SK-N-SH treated with all-trans-retinoic acid at 6 μM for 48 hours (cell line): ENCODE results near the gene PLPP1.

Experiments
- ATAC-seq: fragments of 200-7000 bp; cut with Tn5 transposase; 3 replicates; pipeline ENCODE4 v1.9.1; 2020; ENCODE audit warnings: mild to moderate bottlenecking, moderate library complexity
- ARNTL ChIP-seq: fragments of 450-650 bp; formaldehyde crosslinking; IDR thresholded peaks from 2 replicates; pipeline ENCODE4 v1.5.0; 2020; ENCODE audit warnings: low read depth, mild to moderate bottlenecking, moderate library complexity, borderline replicate concordance
- CSDC2 ChIP-seq: fragments of 250-450 bp; sonication (Bioruptor Pico); IDR thresholded peaks from 2 replicates; pipeline ENCODE4 v1.5.0; 2020; ENCODE audit warnings: mild to moderate bottlenecking, moderate library complexity
- CSRNP3 ChIP-seq: fragments of 250-450 bp; sonication (Bioruptor Pico); IDR thresholded peaks from 2 replicates; pipeline ENCODE4 v1.5.1; 2021; ENCODE audit warnings: mild to moderate bottlenecking, moderate library complexity
- ESRRG ChIP-seq: fragments of 250-450 bp; sonication (Bioruptor Pico); IDR thresholded peaks from 2 replicates; pipeline ENCODE4 v1.6.1; 2021; ENCODE audit warnings: mild to moderate bottlenecking
- ISL1 ChIP-seq: fragments of 250-450 bp; sonication (Bioruptor Pico); IDR thresholded peaks from 2 replicates; pipeline ENCODE4 v2.1.2; 2022; ENCODE audit warnings: mild to moderate bottlenecking, moderate library complexity
- OSR1 ChIP-seq: fragments of 250-450 bp; sonication (Bioruptor Pico); IDR thresholded peaks from 2 replicates; pipeline ENCODE4 v1.8.0; 2022; ENCODE audit warnings: moderate library complexity, mild to moderate bottlenecking, inconsistent platforms
- PPARA ChIP-seq: fragments of 250-450 bp; sonication (Bioruptor Pico); IDR thresholded peaks from 2 replicates; pipeline ENCODE4 v1.5.0; 2020; ENCODE audit warnings: mild to moderate bottlenecking, borderline replicate concordance
- RARB ChIP-seq: fragments of 250-450 bp; sonication (Bioruptor Pico); IDR thresholded peaks from 2 replicates; pipeline ENCODE4 v1.8.0; 2021; ENCODE audit warnings: mild to moderate bottlenecking, moderate library complexity
- TCF4 ChIP-seq: fragments of 250-450 bp; sonication (Bioruptor Pico); IDR thresholded peaks from 2 replicates; pipeline ENCODE4 v1.8.0; 2021; ENCODE audit warnings: mild to moderate bottlenecking, moderate library complexity, borderline replicate concordance
- ZFP3 ChIP-seq: fragments of 250-450 bp; sonication (Bioruptor Pico); IDR thresholded peaks from 2 replicates; pipeline ENCODE4 v1.5.0; 2020; ENCODE audit warnings: mild to moderate bottlenecking, moderate library complexity
- ZFP30 ChIP-seq: fragments of 450-650 bp; formaldehyde crosslinking; IDR thresholded peaks from 2 replicates; pipeline ENCODE4 v1.5.0; 2022; ENCODE audit warnings: mild to moderate bottlenecking, moderate library complexity
- ZNF565 ChIP-seq: fragments of 450-650 bp; formaldehyde crosslinking; conservative IDR thresholded peaks from 2 replicates; pipeline ENCODE4 v1.5.0; 2020; ENCODE audit warnings: low read depth, mild to moderate bottlenecking, moderate library complexity
- ZNF8 ChIP-seq: fragments of 450-650 bp; formaldehyde crosslinking; IDR thresholded peaks from 2 replicates; pipeline ENCODE4 v1.5.0; 2020; ENCODE audit warnings: mild to moderate bottlenecking, moderate library complexity
- TF ChIP-seq, protein P1 (sequence below): fragments of 250-450 bp; sonication (Bioruptor Pico); IDR thresholded peaks from 2 replicates; pipeline ENCODE4 v1.5.0; 2020; ENCODE audit warnings: mild to moderate bottlenecking, moderate library complexity
- TF ChIP-seq, protein P2 (sequence below): fragments of 250-450 bp; sonication (Bioruptor Pico); IDR thresholded peaks from 2 replicates; pipeline ENCODE4 v1.8.0; 2020; ENCODE audit warnings: mild to moderate bottlenecking, moderate library complexity, borderline replicate concordance
- TF ChIP-seq, protein P3 (sequence below): fragments of 250-450 bp; sonication (Bioruptor Pico); IDR thresholded peaks from 2 replicates; pipeline ENCODE4 v1.8.0; 2021; ENCODE audit warnings: low read depth, mild to moderate bottlenecking, moderate library complexity, borderline replicate concordance

The PLPP1 gene

GRCh38 chr5:55469839-55470238 lies 64.9 kb downstream of the PLPP1 start:
- no peak for ATAC-seq
- TF ChIP-seq, protein P1, sequence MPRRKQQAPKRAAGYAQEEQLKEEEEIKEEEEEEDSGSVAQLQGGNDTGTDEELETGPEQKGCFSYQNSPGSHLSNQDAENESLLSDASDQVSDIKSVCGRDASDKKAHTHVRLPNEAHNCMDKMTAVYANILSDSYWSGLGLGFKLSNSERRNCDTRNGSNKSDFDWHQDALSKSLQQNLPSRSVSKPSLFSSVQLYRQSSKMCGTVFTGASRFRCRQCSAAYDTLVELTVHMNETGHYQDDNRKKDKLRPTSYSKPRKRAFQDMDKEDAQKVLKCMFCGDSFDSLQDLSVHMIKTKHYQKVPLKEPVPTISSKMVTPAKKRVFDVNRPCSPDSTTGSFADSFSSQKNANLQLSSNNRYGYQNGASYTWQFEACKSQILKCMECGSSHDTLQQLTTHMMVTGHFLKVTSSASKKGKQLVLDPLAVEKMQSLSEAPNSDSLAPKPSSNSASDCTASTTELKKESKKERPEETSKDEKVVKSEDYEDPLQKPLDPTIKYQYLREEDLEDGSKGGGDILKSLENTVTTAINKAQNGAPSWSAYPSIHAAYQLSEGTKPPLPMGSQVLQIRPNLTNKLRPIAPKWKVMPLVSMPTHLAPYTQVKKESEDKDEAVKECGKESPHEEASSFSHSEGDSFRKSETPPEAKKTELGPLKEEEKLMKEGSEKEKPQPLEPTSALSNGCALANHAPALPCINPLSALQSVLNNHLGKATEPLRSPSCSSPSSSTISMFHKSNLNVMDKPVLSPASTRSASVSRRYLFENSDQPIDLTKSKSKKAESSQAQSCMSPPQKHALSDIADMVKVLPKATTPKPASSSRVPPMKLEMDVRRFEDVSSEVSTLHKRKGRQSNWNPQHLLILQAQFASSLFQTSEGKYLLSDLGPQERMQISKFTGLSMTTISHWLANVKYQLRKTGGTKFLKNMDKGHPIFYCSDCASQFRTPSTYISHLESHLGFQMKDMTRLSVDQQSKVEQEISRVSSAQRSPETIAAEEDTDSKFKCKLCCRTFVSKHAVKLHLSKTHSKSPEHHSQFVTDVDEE (CRISPR knock-in tag), result no peak

- TF ChIP-seq PPARA, result no peak
- TF ChIP-seq ZFP3 (CRISPR knock-in tag), result no peak
- TF ChIP-seq CSRNP3, result no peak
- TF ChIP-seq ARNTL (CRISPR knock-in tag), result no peak
- no peak for TF ChIP-seq ZFP30 (CRISPR knock-in tag)
- no peak for TF ChIP-seq ISL1 (CRISPR knock-in tag)
- TF ChIP-seq, protein P2, sequence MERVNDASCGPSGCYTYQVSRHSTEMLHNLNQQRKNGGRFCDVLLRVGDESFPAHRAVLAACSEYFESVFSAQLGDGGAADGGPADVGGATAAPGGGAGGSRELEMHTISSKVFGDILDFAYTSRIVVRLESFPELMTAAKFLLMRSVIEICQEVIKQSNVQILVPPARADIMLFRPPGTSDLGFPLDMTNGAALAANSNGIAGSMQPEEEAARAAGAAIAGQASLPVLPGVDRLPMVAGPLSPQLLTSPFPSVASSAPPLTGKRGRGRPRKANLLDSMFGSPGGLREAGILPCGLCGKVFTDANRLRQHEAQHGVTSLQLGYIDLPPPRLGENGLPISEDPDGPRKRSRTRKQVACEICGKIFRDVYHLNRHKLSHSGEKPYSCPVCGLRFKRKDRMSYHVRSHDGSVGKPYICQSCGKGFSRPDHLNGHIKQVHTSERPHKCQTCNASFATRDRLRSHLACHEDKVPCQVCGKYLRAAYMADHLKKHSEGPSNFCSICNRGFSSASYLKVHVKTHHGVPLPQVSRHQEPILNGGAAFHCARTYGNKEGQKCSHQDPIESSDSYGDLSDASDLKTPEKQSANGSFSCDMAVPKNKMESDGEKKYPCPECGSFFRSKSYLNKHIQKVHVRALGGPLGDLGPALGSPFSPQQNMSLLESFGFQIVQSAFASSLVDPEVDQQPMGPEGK (CRISPR knock-in tag), result no peak
- no peak for TF ChIP-seq RARB (CRISPR knock-in tag)
- TF ChIP-seq ESRRG (CRISPR knock-in tag), result no peak
- TF ChIP-seq, protein P1 (CRISPR knock-in tag), result no peak
- no peak for TF ChIP-seq CSDC2 (CRISPR knock-in tag)
- no peak for ATAC-seq
Measured at GRCh38 chr5:55467862-55468551, 66.8 kb downstream of the PLPP1 start.

- TF ChIP-seq, protein P2 (CRISPR knock-in tag), result no peak
- TF ChIP-seq ZNF565 (CRISPR knock-in tag) (no peak), ZFP30 (CRISPR knock-in tag) (no peak), ISL1 (CRISPR knock-in tag) (no peak), ZNF8 (CRISPR knock-in tag) (no peak)
- ATAC-seq, result no peak
Measured at GRCh38 chr5:55463613-55464012, 71.2 kb downstream of the PLPP1 start.

DNA sequence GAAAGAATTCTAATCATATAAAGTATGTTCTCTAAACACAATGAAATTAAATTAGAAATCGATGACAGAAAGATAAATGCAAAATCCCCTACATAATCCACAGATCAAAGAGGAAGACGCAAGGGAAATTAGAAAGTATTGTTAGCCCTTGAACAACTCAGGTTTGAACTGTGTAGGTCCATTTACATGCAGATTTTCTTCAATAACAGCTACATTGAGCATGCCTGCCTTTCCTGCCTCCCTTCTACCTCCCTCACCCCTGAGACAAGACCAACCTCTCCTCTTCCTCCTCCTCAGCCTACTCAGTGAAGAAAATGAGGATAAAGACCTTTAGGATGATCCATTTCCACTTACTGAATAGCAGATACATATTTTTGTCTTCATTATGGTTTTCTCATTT lies 75.2 kb downstream of the PLPP1 start:
- ATAC-seq, result no peak
- TF ChIP-seq ZFP30 (CRISPR knock-in tag) (no peak), ISL1 (CRISPR knock-in tag) (no peak), OSR1 (CRISPR knock-in tag) (no peak), ZFP3 (CRISPR knock-in tag) (no peak), TCF4 (CRISPR knock-in tag) (no peak), CSRNP3 (no peak), RARB (CRISPR knock-in tag) (no peak), ARNTL (CRISPR knock-in tag) (no peak), ESRRG (CRISPR knock-in tag) (no peak)
- TF ChIP-seq, protein P3, sequence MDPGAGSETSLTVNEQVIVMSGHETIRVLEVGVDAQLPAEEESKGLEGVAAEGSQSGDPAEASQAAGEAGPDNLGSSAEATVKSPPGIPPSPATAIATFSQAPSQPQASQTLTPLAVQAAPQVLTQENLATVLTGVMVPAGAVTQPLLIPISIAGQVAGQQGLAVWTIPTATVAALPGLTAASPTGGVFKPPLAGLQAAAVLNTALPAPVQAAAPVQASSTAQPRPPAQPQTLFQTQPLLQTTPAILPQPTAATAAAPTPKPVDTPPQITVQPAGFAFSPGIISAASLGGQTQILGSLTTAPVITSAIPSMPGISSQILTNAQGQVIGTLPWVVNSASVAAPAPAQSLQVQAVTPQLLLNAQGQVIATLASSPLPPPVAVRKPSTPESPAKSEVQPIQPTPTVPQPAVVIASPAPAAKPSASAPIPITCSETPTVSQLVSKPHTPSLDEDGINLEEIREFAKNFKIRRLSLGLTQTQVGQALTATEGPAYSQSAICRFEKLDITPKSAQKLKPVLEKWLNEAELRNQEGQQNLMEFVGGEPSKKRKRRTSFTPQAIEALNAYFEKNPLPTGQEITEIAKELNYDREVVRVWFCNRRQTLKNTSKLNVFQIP (CRISPR knock-in tag), result no peak
- TF ChIP-seq, protein P1 (CRISPR knock-in tag), result no peak
